Pons (tissue), 1 donor: ENCODE data around the gene NPBWR2.
"Not testable (repeated sequence)": the region's sequence is repeated elsewhere in the genome, so short reads cannot be mapped to it uniquely, and the experiment has no call there.

Experiments used
- DNase-seq: peaks from one replicate; pipeline ENCODE4 v3.0.0-alpha.2; 2016; ENCODE audit warnings: low spot score

NPBWR2 gene

DNA sequence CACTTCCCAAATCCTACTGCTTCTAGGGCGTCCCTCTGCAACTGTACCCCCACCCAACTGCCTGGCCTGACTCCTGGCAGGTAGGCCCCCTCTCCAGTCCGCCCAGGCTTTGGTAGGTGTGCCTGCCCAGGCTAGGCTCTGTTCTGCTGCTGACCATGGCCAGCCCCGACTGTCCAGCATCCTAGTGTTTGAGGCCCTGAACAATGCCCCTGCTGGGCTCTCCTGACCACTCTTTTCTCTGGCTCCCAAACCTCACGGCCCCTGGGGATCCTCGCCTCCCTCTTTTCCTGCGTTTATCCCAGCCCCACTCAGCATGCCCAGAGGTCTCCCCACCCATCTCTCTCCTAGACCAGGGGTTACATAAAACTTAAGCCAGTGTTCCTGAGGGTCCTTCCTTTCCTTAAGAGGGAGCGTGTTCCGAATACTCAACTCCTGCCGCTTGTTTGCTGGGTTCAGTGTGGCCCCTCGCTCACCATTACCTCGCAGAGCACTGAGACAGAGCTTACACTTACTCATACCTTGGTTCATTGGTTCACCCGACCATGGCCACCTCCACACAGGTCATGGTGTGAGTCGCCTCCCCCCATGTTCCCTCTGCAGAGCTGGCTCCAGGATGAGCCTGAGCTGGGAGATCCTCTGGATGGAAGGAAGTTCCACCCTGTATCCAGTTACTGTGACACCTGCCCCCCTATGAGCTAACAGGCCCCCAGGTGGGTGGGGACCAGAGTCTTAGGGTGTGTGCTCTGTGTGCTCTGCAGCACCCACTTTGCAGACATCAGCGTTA lies 35.8 kb upstream of the NPBWR2 start:
- DNase-seq: no peak

DNA sequence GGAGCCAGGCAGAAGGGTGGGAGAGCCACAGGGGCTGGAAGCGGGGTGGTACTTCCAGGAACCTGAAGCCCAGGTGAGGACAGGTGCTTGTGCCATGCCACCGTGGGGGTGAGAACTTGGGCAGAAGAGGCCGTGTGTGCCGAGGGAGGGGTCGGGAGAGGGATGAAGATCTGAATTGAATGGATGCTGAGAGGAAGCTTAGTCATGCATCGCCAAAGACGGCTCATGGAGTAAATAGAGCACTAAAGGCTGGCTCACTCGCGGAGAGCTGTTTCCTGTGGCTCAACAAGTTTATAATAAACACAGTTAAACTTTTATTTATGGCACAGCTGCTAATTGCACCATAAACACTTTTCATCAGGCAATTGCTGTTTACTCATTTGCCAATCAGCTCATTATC lies 35.2 kb upstream of the NPBWR2 start:
- no peak for DNase-seq

DNA sequence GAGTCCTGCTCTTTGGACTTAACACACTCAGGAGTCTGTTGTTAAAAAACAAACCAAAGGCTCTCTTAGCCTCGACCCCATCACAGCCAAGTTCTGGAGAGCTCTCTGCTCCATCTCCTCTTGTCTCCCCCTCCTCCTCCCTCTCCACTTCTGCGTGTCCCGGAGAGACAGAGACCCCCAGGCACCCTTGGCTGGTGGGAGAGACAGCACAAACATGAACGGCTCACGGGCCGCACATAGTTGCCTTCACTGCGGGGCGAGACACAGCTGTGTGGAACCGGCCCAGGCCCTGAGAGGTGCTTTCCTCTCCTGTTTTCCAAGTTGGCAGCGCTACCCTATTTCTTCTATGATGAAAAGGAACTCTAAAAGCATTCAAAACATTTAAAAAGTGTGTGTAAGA lies 33.6 kb upstream of the NPBWR2 start:
- no peak for DNase-seq

DNA sequence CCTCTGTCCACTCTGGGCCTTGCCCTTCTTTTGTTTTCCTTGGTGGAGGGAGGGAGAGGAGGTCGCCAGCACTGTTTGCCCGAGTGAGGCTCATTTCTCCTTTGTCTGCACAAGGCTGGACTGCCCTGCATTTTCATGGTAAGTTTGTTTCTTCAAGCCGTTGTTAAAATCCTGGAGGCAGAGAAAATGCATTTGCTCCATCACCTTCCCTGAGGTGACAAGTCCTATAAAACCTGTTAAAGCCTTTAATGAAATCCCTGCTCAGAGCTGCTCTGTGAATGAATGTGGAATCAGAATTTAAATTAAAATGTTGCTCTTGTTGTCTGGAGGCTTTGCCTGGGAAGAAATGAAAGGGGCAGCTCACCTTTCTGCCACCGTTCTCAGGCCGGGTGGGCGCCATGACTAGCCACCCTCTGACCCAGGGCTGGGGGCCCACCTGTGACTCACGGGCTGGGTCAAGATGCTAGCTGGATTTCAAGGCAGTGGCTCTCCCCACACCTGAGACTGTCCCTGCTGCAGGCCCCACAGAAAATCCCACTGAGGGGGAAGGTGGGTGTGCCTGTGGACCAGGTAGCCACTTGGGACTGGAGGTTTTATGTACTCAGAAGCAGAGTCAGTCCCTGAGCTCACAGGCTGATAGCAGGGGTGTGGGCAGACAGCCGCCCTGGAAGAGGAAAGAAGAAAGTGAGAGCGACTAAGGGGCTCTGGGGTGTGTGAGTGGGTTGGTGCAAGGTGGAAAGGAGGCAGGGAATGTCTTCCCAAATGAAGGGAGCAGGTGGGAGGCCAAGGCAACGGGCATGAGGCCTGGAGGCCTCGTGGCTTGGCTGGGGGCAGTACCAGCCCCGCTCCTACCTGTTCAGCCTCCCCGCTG lies 32.9 kb upstream of the NPBWR2 start:
- no peak for DNase-seq

DNA sequence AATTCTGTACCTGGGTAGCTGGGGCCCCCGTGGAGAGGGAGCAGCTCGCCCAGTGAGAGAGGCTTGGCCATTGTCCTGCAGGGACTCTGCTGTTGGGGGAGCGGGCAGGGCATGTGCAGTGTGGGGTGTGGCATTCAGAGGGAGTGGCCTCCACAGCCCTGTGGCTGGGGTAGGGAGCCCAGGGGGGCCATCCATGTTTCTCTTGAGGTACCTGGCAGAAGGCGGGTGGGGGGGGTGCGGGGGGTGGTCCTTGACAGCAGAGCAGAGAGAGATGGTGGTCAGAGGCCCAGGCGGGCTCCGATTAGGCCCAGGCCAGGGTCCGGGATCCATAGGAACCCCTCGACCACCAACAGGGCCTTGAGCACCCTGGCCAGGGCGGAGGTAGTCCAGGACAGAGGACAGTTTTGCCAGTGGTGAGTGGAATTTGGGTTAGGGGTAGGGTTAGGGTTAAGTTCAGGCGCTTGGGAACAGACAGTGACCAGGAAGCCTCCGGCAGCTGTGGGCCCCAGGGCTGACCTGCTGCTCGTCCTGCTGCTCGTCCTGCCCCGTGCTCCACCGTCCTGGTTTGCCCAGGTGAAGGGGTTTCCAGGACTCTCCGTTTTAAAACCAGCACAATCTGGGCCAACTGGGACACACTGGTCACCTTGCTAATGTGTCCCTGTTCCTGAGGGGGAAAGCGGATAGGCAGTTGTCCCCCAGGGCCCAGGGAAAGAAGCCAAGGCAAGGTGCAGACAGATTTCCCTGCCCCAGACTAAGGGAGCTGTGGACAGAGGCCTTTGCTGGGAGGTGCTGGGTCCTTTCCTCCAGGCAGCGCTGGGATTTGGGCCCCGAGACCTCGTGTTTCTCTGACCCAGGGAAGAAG lies 32.1 kb upstream of the NPBWR2 start:
- no peak for DNase-seq

DNA sequence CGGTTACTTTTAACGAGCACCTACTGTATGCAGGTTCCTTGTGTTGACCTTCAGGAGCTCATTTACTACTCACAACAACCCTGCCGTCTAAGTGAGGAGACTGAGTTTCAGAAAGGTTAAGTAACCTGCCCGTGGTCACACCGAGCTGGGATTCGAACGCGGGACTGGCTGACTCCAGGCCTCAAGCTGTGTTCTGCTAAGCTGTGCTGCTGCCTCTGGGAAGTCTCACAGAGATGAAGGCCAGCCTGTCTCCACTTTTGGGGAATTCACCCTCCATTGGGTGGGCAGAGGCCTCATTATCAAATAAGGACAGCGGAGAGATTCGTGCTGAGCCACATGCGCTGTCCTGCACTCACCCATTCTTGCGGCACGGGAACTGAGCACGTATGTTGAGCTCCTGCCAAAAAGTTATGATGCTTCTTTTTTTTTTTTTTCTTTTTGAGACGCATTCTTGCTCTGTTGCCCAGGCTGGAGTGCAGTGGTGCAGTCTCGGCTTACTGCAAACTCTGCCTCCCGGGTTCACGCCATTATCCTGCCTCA lies 31.0 kb upstream of the NPBWR2 start:
- DNase-seq: no peak

DNA sequence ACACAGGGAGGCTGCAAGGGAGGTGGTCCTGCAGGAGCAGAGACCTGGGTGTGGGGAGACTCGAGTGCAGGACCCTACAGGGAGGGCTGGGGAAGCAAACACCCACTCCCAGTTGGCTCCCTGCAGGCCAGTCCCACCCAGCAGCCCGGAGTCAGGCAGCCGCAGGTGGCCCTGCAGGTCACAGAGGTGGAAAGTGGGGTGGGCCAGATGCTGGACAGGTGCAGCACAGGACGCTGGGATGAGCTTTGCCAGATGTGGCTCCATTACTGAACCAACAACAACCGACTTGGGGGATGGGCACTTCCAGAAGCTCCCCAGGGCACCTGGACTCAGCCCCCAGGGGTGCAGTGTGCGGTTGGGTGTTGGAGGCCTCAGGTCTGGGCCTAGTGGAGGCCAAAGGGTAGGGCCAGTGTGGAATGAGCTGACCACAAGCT lies 30.2 kb upstream of the NPBWR2 start:
- no peak for DNase-seq

DNA sequence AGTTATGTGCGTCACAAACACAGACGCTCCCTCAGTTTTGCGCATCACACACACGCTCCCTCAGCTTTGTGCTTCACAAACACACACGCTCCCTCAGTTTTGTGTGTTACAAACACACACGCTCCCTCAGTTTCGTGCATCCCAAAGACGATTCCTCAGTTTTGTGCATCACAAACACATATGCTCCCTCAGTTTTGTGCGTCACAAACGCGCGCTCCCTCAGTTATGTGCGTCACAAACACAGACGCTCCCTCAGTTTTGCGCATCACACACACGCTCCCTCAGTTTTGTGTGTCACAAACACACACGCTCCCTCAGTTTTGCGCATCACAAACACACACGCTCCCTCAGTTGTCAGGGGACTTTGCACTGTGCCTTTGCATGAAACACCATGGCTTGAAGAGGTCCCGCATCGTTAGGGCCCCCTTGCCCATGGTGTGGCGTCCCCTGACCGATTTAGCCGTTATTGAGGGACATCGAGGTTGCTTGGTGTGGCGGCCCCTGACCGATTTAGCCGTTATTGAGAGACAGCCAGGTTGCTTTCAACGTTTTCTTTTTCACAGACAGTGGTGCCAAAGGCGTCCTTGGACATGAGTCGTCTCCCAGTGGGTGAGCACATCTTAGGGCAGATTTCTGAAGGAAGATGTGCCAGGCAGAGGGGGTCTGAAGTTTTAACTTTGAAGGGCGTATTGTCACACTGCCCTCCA lies 28.8 kb upstream of the NPBWR2 start:
- DNase-seq: no peak

DNA sequence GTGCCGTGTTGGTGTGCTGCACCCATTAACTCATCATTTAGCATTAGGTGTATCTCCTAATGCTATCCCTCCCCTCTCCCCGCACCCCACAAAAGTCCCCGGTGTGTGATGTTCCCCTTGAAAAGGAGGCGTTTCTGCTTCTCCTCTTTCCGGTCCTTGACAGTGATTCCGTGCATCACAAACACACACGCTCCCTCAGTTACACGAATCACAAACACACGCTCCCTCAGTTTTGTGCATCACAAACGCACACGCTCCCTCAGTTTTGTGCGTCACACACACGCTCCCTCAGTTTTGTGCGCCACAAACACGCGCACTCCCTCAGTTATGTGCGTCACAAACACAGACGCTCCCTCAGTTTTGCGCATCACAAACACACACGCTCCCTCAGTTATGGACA lies 27.4 kb upstream of the NPBWR2 start:
- DNase-seq: not testable (repeated sequence)

DNA sequence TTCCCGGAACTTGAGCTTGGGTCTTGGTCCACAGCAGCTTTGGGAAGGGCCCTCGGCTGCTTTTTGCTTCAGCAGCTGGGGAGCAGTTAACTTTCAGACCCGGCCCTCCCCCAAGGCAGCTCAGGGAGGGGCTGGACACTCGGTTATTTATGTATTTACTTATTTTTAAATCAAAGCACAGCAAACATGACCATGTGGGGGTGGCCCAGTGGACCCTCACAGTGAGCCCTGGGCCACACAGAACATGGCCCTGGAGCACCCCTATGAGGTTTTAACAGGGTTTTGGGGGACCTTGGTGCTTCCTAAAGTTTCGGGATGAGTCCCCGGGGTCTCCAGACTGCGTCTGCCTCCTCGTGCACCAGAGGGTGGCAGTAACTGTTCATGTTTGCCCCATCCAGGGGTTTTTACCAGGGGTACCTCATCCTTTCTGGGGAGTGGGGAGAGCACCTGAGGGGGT lies 26.6 kb upstream of the NPBWR2 start:
- no peak for DNase-seq

DNA sequence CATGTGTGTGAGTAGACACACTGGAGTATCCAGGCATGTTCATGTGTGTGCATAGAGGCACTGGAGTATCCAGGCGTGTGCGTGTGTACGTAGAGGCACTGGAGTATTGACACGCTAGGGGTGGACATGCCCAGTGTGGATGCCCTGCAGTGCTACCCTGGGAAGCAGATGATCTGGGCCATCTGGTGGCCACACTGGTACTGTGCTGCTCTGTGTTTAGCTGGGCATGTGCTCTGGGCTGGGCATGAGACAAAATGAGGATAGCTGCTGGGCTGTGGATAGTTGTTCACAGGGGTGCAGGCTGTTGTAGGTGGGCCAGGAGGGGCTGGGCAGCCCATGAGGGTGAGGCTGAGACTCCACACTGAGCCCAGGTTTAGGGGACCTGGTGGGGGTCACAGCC lies 24.0 kb upstream of the NPBWR2 start:
- DNase-seq: no peak

DNA sequence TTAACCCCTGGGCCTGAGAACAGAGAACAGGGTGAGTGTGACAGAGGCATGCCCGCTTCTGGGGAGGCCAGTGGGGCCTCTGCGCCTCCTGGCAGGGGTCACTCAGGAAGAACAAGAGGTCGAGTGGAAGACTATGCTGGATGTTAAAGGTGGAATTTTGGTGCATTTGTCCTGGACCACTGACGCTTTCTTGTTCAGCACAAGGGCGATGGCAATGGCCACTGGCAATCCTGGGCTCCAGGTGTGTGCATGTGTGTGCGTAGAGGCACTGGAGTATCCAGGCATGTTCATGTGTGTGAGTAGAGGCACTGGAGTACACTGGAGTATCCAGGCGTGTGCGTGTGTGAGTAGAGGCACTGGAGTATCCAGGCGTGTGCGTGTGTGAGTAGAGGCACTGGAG lies 23.5 kb upstream of the NPBWR2 start:
- DNase-seq: no peak

DNA sequence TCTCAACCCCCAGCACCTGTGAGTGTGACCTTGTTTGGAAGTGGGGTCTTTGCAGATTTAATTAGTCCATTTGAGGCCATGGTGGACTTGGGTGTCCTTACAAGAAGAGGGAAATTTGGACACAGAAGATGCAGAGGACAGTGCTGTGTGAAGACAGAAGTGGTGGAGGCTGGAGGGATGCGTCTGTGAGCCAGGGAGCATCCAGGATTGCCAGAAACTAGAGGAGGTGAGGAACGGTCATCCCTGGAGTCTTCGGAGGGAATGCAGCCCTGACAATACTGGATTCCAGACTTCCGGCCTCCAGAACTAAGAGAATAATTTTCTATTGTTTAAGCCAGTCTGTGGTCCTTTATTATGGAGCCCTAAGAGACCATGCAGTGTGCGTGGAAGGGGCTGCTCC lies 22.9 kb upstream of the NPBWR2 start:
- no peak for DNase-seq

DNA sequence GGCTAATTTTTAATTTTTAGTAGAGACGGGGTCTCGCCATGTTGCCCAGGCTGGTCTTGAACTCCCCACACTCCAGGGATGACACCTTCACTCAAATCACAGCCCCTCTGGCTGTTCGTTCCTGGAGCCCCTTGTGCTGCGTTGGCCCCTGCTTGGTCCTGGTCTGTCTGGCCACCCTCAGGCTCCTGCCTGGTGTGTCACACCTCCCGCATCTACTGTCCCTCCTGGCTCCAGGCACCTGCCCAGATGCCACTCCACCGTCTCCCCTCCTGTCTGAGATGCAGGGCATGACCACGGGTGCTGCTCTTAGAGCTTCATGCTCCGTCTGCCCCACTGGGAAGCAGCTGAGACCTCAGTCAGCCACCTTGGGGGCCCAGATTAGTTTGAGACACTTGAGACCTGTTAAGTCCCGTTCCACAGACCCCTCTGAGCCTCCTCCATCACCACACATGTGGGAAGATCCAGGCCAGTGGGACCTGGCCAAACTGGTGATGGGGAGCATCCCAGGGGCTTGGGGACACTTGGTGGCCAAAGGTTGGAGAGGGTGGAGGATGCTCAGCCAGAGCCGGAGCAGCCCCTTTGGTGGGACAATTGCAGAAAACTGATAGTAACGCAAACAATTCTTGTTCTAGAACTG lies 21.9 kb upstream of the NPBWR2 start:
- no peak for DNase-seq

DNA sequence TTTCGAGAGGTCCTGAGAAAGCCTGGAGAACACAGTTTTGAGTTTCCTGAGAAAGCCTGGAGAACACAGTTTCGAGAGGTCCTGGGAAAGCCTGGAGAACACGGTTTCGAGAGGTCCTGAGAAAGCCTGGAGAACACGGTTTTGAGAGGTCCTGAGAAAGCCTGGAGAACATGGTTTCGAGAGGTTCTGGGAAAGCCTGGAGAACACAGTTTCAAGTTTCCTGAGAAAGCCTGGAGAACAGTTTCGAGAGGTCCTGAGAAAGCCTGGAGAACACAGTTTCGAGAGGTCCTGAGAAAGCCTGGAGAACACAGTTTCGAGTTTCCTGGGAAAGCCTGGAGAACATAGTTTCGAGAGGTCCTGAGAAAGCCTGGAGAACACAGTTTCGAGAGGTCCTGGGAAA lies 16.2 kb upstream of the NPBWR2 start:
- not testable (repeated sequence) for DNase-seq

DNA sequence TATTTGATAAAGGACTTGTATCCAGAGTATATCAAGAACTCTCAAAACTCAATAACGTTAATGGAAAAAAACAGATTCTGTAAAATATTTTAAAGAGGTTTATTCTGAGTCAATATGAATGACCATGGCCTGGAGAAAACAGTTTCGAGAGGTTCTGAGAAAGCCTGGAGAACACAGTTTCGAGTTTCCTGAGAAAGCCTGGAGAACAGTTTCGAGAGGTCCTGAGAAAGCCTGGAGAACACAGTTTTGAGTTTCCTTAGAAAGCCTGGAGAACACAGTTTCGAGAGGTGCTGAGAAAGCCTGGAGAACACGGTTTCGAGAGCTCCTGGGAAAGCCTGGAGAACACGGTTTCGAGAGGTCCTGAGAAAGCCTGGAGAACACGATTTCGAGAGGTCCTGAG lies 15.6 kb upstream of the NPBWR2 start:
- DNase-seq: not testable (repeated sequence)

DNA sequence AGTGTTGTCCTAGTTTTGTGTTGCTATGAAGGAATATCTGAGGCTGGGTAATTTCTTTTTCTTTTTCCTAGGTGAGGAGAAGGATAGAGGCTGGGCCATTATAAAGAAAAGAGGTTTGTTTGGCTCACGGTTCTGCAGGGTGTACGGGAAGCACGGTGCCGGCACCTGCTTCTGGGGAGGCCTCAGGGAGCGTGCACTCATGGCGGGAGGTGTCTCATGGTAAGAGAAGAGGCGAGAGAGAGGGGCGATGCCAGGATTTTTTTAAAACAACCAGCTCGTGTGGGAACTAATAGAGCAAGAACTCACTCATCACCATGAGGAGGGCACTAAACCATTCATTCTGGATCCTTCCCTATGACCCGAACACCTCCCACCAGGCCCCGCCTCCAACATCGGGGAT lies 14.2 kb upstream of the NPBWR2 start:
- no peak for DNase-seq

DNA sequence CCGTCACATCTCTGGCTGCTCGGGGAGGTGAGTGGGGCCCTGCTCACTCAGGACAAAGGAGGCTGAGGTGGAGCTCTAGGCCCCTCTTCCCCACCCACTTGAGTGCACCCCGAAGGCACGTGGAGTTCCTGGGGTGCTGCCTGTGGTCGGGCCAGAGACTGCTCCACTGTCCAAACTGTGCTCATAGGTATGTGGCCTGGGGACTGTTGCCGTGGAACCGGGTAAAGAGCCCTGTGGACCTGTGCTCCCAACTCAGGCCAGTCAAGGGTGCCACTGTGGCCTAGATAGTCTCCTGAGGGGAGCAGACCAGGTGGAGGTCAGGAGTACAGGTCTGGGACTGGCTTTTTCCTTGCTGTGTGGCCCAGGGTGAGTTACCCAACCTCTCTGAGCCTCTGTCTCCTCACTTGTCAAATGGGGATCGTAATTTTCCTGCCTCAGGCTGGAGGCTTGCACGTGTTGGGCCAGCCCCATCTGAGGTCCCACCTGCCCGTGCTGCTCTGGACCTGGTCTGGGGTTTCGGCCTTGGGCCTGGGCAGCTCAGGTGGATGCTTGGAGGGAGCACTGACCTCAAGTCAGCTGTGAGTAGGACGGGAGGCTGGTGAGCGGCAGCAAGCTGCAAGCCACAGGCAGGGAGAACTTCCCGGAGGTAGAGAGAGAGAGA lies 12.4 kb upstream of the NPBWR2 start:
- DNase-seq: no peak

DNA sequence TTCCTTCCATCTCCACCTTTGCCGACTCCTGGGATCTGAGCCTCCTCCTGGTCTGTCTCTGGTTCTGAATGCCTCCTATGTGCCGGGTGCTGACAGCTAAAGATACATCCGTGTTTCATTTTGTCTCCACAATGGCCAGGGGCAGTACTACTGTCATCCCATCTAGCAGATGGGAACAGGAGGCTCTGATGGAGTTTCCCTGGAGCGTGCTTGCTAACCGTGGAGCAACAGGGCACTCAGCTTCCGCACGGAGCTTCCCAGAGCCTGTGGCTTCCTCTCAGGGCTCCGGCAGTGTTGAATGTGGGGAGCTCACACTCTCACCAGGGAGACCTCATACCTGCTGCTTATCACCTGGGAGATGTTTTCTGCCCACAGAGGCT lies 11.9 kb upstream of the NPBWR2 start:
- DNase-seq: no peak

DNA sequence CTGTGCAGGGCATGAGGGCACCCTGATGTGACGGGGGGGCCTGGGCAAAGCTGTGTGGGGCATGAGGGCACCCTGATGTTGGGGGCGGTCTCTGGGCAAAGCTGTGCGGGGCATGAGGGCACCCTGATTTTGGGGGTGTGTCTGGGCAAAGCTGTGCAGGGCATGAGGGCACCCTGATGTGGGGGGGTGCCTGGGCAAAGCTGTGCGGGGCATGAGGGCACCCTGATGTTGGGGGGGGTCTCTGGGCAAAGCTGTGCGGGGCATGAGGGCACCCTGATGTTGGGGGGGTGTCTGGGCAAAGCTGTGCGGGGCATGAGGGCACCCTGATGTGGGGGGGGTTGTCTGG lies 10.0 kb upstream of the NPBWR2 start:
- DNase-seq: not testable (repeated sequence)
